ENCODE data around the gene MACC1.

The MACC1 gene

DNA sequence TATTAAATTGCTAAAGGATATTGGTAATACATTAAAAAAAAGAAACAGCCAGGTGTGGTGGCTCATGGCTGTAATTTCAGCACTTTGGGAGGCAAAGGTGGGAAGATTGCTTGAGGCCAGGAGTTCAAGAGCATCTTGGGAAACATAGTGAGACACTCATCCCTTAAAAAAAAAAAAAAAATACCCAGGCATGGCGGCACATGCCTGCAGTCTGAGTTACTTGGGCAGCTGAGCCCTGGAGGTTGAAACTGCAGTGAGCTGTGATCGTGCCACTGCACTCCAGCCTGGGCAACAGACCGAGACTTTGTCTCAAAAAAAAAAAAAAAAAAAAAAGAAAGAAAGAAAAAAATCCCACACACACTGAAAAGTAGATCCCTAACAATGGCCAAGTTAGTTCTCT, 59.7 kb downstream of the MACC1 start:
- no peak overlapping the region for H3K27ac ChIP-seq
- H3K27me3 ChIP-seq: no peaks in the 10 kb centered on the region
- H3K4me3 ChIP-seq (ENCODE audit: low read depth in 1 of 2, low read length in 1 of 2): no peak overlapping the region
- H3K4me1 ChIP-seq (ENCODE audit: control insufficient read depth in 1 of 2, insufficient read depth in 1 of 2, low read depth in 1 of 2, low read length in 1 of 2): peaks cover 0 to 27% of the 10 kb centered on the region in 2 experiments
- TF ChIP-seq, protein P1, sequence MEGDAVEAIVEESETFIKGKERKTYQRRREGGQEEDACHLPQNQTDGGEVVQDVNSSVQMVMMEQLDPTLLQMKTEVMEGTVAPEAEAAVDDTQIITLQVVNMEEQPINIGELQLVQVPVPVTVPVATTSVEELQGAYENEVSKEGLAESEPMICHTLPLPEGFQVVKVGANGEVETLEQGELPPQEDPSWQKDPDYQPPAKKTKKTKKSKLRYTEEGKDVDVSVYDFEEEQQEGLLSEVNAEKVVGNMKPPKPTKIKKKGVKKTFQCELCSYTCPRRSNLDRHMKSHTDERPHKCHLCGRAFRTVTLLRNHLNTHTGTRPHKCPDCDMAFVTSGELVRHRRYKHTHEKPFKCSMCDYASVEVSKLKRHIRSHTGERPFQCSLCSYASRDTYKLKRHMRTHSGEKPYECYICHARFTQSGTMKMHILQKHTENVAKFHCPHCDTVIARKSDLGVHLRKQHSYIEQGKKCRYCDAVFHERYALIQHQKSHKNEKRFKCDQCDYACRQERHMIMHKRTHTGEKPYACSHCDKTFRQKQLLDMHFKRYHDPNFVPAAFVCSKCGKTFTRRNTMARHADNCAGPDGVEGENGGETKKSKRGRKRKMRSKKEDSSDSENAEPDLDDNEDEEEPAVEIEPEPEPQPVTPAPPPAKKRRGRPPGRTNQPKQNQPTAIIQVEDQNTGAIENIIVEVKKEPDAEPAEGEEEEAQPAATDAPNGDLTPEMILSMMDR (IDR thresholded peaks at IDR 0.05): no peak
- H3K9me3 ChIP-seq: no peaks in the 10 kb centered on the region
- no peaks in the 10 kb centered on the region for H3K36me3 ChIP-seq

DNA sequence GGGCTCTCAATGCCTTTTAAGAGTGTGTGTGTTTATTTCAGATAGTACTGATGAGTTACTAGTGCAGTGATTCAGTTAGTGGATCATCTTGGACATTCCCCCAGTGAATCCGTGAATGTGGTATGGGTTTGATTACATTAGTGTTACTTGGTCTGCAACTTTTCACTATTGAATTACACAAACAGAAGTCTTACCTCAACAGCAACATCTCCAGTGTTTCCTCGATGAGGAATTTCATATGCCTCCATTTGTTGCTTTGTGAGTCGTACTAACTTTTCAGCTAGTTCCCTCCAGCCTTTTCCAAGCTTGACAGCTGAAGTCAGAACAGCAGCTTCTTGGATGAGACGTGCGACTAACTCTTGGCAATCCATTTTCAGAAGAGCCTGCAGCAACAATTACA, 63.2 kb downstream of the MACC1 start:
- no peaks in the 10 kb centered on the region for H3K36me3 ChIP-seq
- TF ChIP-seq, protein P1 (IDR thresholded peaks at IDR 0.05): no peak
- H3K27me3 ChIP-seq: no peaks in the 10 kb centered on the region
- no peak overlapping the region for H3K27ac ChIP-seq
- H3K4me3 ChIP-seq (ENCODE audit: low read depth in 1 of 2, low read length in 1 of 2): no peak overlapping the region
- no peaks in the 10 kb centered on the region for H3K9me3 ChIP-seq
- H3K4me1 ChIP-seq (ENCODE audit: control insufficient read depth in 1 of 2, insufficient read depth in 1 of 2, low read depth in 1 of 2, low read length in 1 of 2): peaks cover 0 to 33% of the 10 kb centered on the region in 2 experiments

DNA sequence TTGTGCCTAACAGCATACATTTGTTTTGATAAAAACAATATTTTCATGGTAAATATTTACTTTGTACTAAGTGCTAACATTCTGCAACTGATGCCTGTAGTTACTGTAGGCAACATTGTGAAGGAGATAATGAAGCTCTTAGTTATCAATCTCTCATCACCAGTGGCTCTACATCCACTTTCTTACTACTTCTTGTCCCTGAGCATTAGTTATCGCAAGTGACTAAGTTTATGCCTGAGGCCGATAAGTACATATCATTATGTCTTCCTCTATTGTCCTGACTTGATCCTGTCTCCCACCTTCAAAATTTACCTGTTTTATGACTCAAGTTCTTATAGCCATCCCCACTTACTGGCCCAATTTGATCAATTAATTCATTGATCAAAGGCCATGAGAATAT, 63.6 kb downstream of the MACC1 start:
- TF ChIP-seq, protein P1 (IDR thresholded peaks at IDR 0.05): no peak
- Histone ChIP-seq H3K9me3 (no peaks in the 10 kb centered on the region), H3K36me3 (no peaks in the 10 kb centered on the region), H3K4me1 (ENCODE audit: control insufficient read depth in 1 of 2, insufficient read depth in 1 of 2, low read depth in 1 of 2, low read length in 1 of 2) (peaks cover 0 to 32% of the 10 kb centered on the region in 2 experiments), H3K27ac (no peak overlapping the region), H3K4me3 (ENCODE audit: low read depth in 1 of 2, low read length in 1 of 2) (no peak overlapping the region), H3K27me3 (no peaks in the 10 kb centered on the region)

DNA sequence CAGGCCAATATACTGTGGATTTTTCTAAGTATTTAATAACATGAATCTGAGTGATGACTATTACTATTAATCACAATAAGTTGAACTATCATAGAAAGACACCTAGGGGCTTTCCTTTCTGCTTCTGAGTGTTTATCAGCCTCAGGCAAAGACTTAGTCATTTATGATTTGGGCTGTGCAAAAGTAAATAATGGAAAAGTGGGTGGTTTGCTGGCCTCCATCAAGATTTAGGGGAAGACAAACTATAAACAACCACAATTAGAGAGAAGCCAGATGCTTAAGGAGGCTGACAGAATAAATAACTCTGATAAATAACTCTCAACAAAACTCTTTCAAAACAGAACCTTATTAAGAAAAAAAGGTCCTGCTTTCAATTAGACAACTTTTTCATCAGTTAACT, 64.7 kb downstream of the MACC1 start:
- Histone ChIP-seq H3K9me3 (no peaks in the 10 kb centered on the region), H3K27ac (no peak overlapping the region), H3K4me1 (ENCODE audit: control insufficient read depth in 1 of 2, insufficient read depth in 1 of 2, low read depth in 1 of 2, low read length in 1 of 2) (peaks cover 0 to 24% of the 10 kb centered on the region in 2 experiments), H3K36me3 (no peaks in the 10 kb centered on the region), H3K4me3 (ENCODE audit: low read depth in 1 of 2, low read length in 1 of 2) (no peak overlapping the region), H3K27me3 (no peaks in the 10 kb centered on the region)
- TF ChIP-seq, protein P1 (IDR thresholded peaks at IDR 0.05): no peak

DNA sequence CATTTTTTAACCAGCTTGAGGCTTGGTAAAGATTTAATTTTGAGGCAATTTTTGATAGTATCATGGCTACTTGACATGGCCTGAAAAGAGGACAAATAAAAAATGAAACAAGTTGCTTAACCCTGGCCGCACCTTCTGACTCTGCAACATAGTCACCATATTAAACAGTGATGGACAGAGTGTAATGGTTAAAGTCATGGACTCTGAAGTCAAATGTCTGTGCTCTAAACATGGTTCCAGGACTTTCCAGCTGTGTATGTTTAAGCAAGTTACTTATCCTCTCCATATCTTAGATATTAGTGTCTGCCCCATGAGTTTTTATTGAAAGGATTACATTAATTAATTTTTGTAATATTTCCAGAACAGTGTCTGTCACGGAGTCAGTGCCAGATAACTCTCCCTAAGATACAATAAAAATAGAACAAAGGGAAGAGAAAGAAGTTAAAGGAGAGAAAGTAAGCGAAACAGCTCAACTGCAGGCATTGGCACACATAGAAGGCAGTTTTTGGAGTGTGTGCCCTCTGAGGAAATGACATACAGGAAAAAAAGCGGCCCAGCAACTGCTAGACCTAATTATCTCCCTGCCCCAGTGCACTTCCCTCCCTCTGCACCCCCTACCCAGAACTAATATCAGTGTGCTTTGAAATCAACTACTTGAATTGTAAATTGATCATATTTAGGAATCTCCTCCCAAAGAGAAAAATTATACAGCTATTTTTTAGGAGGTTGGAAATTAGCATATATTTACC, 65.3 kb downstream of the MACC1 start:
- peaks cover 0 to 24% of the 10 kb centered on the region in 2 experiments for H3K4me1 ChIP-seq (ENCODE audit: control insufficient read depth in 1 of 2, insufficient read depth in 1 of 2, low read depth in 1 of 2, low read length in 1 of 2)
- H3K27ac ChIP-seq: no peak overlapping the region
- H3K4me3 ChIP-seq (ENCODE audit: low read depth in 1 of 2, low read length in 1 of 2): no peak overlapping the region
- TF ChIP-seq, protein P1 (IDR thresholded peaks at IDR 0.05): no peak
- H3K27me3 ChIP-seq: no peaks in the 10 kb centered on the region
- no peaks in the 10 kb centered on the region for H3K36me3 ChIP-seq
- H3K9me3 ChIP-seq: no peaks in the 10 kb centered on the region
